Astrocyte (in vitro differentiated cells and primary cell): ENCODE measurements around the gene PLA2G1B. TPM values are rescaled to one million over a fixed set of nuclear protein-coding genes. Genes with fewer than 3 reads are reported as not detected.

ENCODE experiments used
- DNase-seq: peaks from one replicate; pipeline ENCODE4 v3.0.0-alpha.2; 2010; ENCODE audit warnings: low read depth
- FAIRE-seq: peaks from 2 replicates; lab custom pipeline; 2011; peaks lifted over from hg19 to GRCh38; lab: Jason Lieb, UNC
- H2AFZ ChIP-seq: 2 replicates; pipeline ENCODE4 v1.6.0; 2012; ENCODE audit warnings: low read depth, low read length, inconsistent platforms
- H3K27ac ChIP-seq: 2 replicates; pipeline ENCODE4 v1.5.1; 2011; ENCODE audit warnings: low read depth, low read length, inconsistent platforms
- H3K27me3 ChIP-seq: 2 replicates; pipeline ENCODE4 v1.6.0; 2011; ENCODE audit warnings: low read length, inconsistent platforms; ENCODE audit not compliant: insufficient read depth
- H3K36me3 ChIP-seq: 2 replicates; pipeline ENCODE4 v1.5.1; 2011; ENCODE audit warnings: low read length, inconsistent platforms; ENCODE audit not compliant: insufficient read depth
- H3K4me1 ChIP-seq: 2 replicates; pipeline ENCODE4 v1.5.1; 2011; ENCODE audit warnings: low read length, inconsistent platforms; ENCODE audit not compliant: insufficient read depth
- H3K4me2 ChIP-seq: 2 replicates; pipeline ENCODE4 v1.6.0; 2012; ENCODE audit warnings: low read length, inconsistent platforms
- H3K4me3 ChIP-seq: 2 replicates; pipeline ENCODE4 v1.5.1; 2011; ENCODE audit warnings: low read depth, mild to moderate bottlenecking, low read length, inconsistent platforms; ENCODE audit not compliant: insufficient read depth
- H3K79me2 ChIP-seq: 2 replicates; pipeline ENCODE4 v1.6.0; 2012; ENCODE audit warnings: mild to moderate bottlenecking, low read length, inconsistent platforms; ENCODE audit not compliant: insufficient read depth
- H3K9ac ChIP-seq: 2 replicates; pipeline ENCODE4 v1.6.0; 2012; ENCODE audit warnings: mild to moderate bottlenecking, low read length, inconsistent platforms
- H3K9me3 ChIP-seq: 2 replicates; pipeline ENCODE4 v1.5.1; 2012; ENCODE audit warnings: low read depth, mild to moderate bottlenecking, low read length, inconsistent platforms; ENCODE audit not compliant: insufficient read depth
- H4K20me1 ChIP-seq: 2 replicates; pipeline ENCODE4 v1.6.0; 2012; ENCODE audit warnings: low read length, inconsistent platforms; ENCODE audit not compliant: insufficient read depth
- H3K27ac Mint-ChIP-seq: one replicate; pipeline ENCODE4 v1.8.0; 2021; ENCODE audit warnings: mild to moderate bottlenecking, mixed read lengths; ENCODE audit not compliant: unreplicated experiment
- H3K27me3 Mint-ChIP-seq: one replicate; pipeline ENCODE4 v1.8.0; 2021; ENCODE audit warnings: low read depth, mixed read lengths; ENCODE audit not compliant: unreplicated experiment
- H3K36me3 Mint-ChIP-seq: one replicate; pipeline ENCODE4 v1.8.0; 2021; ENCODE audit warnings: low read depth, mixed read lengths; ENCODE audit not compliant: unreplicated experiment
- H3K4me1 Mint-ChIP-seq: one replicate; pipeline ENCODE4 v1.8.0; 2021; ENCODE audit warnings: low read depth, mixed read lengths; ENCODE audit not compliant: unreplicated experiment
- H3K4me3 Mint-ChIP-seq: one replicate; pipeline ENCODE4 v1.8.0; 2021; ENCODE audit warnings: mild to moderate bottlenecking, moderate library complexity, mixed read lengths; ENCODE audit not compliant: unreplicated experiment
- H3K9me3 Mint-ChIP-seq: one replicate; pipeline ENCODE4 v1.8.0; 2021; ENCODE audit warnings: mild to moderate bottlenecking, mixed read lengths; ENCODE audit not compliant: unreplicated experiment
- CTCF ChIP-seq: IDR thresholded peaks from 2 replicates; pipeline ENCODE4 v1.5.1; 2011; ENCODE audit warnings: low read depth, mild to moderate bottlenecking, inconsistent platforms, low read length, moderate library complexity; ENCODE audit not compliant: insufficient read depth
- EZH2 ChIP-seq: IDR thresholded peaks from 2 replicates; pipeline ENCODE4 v1.6.1; 2012; ENCODE audit warnings: mild to moderate bottlenecking, low read length, inconsistent platforms; ENCODE audit not compliant: insufficient read depth
- total RNA-seq: library from RNA; stranded (reverse); gene quantifications from 2 replicates; pipeline ENCODE4 v1.2.1, GENCODE V29; 2021

The PLA2G1B gene
- total RNA-seq, 1 donor from 2014 or later, result not detected

GRCh38 chr12:120353556-120354317 is 26.2 kb upstream of the PLA2G1B start:
- H3K4me1 ChIP-seq, result peaks cover 9% of the 10 kb centered on the region
- H3K9ac ChIP-seq, result no peak overlapping the region
- Mint-ChIP-seq H3K4me3 (no peak overlapping the region), H3K4me1 (no peaks in the 10 kb centered on the region), H3K27me3 (no peaks in the 10 kb centered on the region), H3K9me3 (no peaks in the 10 kb centered on the region), H3K27ac (peak overlapping the region; percentile 30), H3K36me3 (peaks cover 6% of the 10 kb centered on the region)
- no peak overlapping the region for H3K4me2 ChIP-seq
- H3K27me3 ChIP-seq, result no peaks in the 10 kb centered on the region
- TF ChIP-seq CTCF (no peak), EZH2 (no peak)
- H3K36me3 ChIP-seq, result no peaks in the 10 kb centered on the region
- H3K27ac ChIP-seq, result no peak overlapping the region
- H3K79me2 ChIP-seq, result no peaks in the 10 kb centered on the region
- DNase-seq (no peak), FAIRE-seq (no peak)
- H4K20me1 ChIP-seq, result no peaks in the 10 kb centered on the region
- H3K9me3 ChIP-seq, result no peaks in the 10 kb centered on the region
- H3K4me3 ChIP-seq, result no peak overlapping the region
- H2AFZ ChIP-seq, result no peak overlapping the region

- no peak for FAIRE-seq
- Mint-ChIP-seq H3K27me3 (no peaks in the 10 kb centered on the region), H3K9me3 (no peaks in the 10 kb centered on the region)
These were observed 25.6 kb upstream of the PLA2G1B start for GRCh38 chr12:120353136-120353535.

More at GRCh38 chr12:120353136-120353535, 25.6 kb upstream of the PLA2G1B start:
- no peak for TF ChIP-seq CTCF
- no peak for TF ChIP-seq EZH2
- Histone ChIP-seq H3K36me3 (no peaks in the 10 kb centered on the region), H3K4me1 (peaks cover 9% of the 10 kb centered on the region), H3K9ac (no peak overlapping the region), H3K4me3 (no peak overlapping the region), H4K20me1 (no peaks in the 10 kb centered on the region), H2AFZ (no peak overlapping the region), H3K27me3 (no peaks in the 10 kb centered on the region), H3K9me3 (no peaks in the 10 kb centered on the region), H3K4me2 (no peak overlapping the region), H3K79me2 (no peaks in the 10 kb centered on the region), H3K27ac (no peak overlapping the region)
- Mint-ChIP-seq H3K4me1 (no peaks in the 10 kb centered on the region), H3K36me3 (peaks cover 6% of the 10 kb centered on the region), H3K4me3 (no peak overlapping the region), H3K27ac (no peak overlapping the region)
- no peak for DNase-seq
